ENCODE data around the gene ORMDL2. TPM values are rescaled to one million over a fixed set of nuclear protein-coding genes. Genes with fewer than 3 reads are reported as not detected.

Gene ORMDL2, protein sequence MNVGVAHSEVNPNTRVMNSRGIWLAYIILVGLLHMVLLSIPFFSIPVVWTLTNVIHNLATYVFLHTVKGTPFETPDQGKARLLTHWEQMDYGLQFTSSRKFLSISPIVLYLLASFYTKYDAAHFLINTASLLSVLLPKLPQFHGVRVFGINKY
- total RNA-seq = 10 to 100 TPM; 29.9 to 31.9 (median 31.1) TPM

DNA sequence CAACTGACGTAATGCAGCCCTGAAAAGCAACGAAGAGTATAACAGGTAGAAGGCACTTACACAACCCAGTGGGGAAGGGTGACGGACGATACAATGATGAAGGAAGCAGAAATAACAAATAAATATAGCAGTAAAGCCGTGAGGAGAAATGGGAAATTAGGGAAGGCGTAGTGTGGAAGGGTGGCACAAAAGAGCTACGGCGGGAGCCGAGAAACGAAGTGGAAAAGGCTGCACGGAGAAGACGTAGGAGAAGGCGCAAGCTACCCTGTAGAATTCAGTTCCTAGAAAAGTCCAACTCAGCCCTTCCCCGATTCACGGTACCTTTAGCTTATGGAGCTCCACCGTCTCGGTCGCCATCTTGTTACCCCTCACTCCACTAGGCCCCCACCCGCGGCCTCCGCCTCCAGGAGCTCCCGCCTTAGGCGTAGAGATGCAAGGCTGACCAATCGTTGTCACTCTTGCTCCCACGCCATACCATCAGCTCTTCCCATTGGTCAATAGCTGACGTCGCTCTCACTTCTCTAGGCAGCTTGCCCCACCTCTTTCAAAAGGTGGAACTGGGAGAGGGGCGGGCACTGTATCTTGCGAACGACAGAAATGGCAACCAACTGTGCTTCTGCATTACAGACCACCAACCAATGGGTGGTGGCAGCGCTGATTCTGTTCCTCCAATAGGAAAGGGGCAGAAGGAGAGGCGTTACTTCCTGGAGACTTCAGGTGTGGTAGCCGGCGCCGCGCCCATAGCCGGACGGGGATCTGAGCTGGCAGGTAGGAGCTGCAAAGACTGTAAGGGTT is at the start of gene ORMDL2, which contains the start of gene SARNP:
TSS of gene ORMDL2 (plus strand) at position 697 of the 795 bp plus-strand sequence. CDS start 959 bp downstream, outside the sequence.
TSS of gene SARNP (minus strand) at position 380 of the 795 bp plus-strand sequence. CDS start at position 357, 23 bp downstream.
- intact Hi-C loops (cut with DNase I) = no loop called here
- DNase-seq = peak; percentile 95
- H3K9me3 ChIP-seq = no peaks in the 10 kb centered on the region
- H3K4me3 ChIP-seq = peak within 1 kb of the TSS; percentile 53 to 94 (median 70)
- peaks cover 6 to 68% (median 23%) of the 10 kb centered on the region in 3 donors for H3K36me3 ChIP-seq
- peak within 1 kb of the TSS; percentile 89 to 98 (median 93) for H3K27ac ChIP-seq
- WGBS, 2 donors = 0 to 1% methylated on average over 37 of the region's 38 CpGs
- TF ChIP-seq, protein P1, sequence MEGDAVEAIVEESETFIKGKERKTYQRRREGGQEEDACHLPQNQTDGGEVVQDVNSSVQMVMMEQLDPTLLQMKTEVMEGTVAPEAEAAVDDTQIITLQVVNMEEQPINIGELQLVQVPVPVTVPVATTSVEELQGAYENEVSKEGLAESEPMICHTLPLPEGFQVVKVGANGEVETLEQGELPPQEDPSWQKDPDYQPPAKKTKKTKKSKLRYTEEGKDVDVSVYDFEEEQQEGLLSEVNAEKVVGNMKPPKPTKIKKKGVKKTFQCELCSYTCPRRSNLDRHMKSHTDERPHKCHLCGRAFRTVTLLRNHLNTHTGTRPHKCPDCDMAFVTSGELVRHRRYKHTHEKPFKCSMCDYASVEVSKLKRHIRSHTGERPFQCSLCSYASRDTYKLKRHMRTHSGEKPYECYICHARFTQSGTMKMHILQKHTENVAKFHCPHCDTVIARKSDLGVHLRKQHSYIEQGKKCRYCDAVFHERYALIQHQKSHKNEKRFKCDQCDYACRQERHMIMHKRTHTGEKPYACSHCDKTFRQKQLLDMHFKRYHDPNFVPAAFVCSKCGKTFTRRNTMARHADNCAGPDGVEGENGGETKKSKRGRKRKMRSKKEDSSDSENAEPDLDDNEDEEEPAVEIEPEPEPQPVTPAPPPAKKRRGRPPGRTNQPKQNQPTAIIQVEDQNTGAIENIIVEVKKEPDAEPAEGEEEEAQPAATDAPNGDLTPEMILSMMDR (IDR thresholded peaks at IDR 0.05) = no peak
- TF ChIP-seq POLR2A (IDR thresholded peaks at IDR 0.05) = peak in 3 of 4 donors; percentile 34 to 85 (median 75)
- H3K4me1 ChIP-seq = peaks cover 0 to 58% (median 37%) of the 10 kb centered on the region in 3 donors
- no peaks in the 10 kb centered on the region for H3K27me3 ChIP-seq

DNA sequence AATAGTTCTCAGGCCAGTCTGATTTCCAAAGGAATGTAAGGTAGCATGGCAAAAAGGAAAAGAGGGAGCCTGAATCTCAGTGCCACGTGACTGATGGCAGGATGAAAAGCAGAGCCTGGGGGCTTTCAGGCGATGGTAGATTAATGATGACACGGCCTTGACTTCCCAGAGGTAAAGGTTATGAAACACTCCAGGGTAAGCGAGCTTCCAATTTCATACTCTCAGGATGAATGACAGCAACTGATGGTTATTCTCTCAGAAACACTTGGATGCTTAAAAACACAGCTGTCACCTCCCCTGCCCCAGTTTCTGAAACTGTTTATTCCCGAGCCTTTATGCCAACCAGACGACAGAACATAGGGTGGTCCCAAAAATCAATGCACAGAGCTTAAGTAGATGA is 46.1 kb upstream of the ORMDL2 start:
- intact Hi-C loops (cut with DNase I) = no loop called here
- Histone ChIP-seq H3K9me3 (no peaks in the 10 kb centered on the region), H3K4me3 (no peak overlapping the region), H3K4me1 (no peaks in the 10 kb centered on the region), H3K27ac (no peak overlapping the region), H3K27me3 (no peaks in the 10 kb centered on the region), H3K36me3 (peaks cover 0 to 91% (median 0%) of the 10 kb centered on the region in 3 donors)
- DNase-seq = no peak
- TF ChIP-seq POLR2A (IDR thresholded peaks at IDR 0.05) = no peak
- TF ChIP-seq, protein P1 (IDR thresholded peaks at IDR 0.05) = no peak
- WGBS, 2 donors = 58 to 63% methylated on average over 5 to 6 of the region's 6 CpGs

DNA sequence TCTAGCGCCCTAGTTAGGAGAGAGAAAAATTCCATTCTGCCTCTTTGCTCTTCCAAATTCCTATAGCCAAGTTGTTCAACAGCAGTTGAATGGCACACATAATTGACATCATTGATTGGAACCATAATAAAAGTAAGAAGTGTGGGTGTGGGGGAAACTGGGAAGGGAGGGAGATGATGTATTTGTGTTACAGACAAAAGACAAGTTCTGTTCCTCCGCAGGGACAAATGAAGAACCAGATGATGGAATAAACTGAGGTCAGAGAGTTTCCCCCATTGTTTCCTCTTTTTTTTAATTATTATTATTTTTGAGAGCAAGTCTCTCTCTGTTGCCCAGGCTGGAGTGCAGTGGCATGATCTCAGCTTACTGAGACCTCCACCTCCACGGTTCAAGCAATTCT is 40.0 kb upstream of the ORMDL2 start:
- Histone ChIP-seq H3K4me1 (no peaks in the 10 kb centered on the region), H3K9me3 (no peaks in the 10 kb centered on the region), H3K27me3 (no peaks in the 10 kb centered on the region), H3K36me3 (peaks cover 6 to 97% (median 17%) of the 10 kb centered on the region in 3 donors), H3K4me3 (no peak overlapping the region), H3K27ac (no peak overlapping the region)
- whole genome bisulfite sequencing, 2 donors = 90 to 97% methylated on average over 3 of the region's 3 CpGs
- intact Hi-C loops (cut with DNase I) = no loop called here
- no peak for TF ChIP-seq POLR2A (IDR thresholded peaks at IDR 0.05)
- TF ChIP-seq, protein P1 (IDR thresholded peaks at IDR 0.05) = no peak
- DNase-seq = no peak

DNA sequence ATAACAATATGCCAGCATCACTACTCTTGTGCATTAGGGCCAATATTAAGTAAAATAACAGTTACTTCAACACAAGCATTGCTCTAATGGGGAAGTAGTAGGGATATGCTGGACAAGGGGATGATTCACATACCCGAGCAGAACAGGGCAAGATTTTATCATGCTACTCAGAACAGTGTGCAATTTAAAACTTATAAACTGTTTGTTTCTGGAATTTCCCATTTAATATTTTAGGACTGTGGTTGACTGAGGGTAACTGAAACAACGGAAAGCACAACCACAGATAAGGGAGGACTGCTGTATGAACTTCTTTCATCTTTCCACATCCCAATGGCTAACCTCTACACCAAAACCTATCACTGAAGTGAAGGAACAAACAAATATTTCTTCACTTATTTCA is 37.2 kb upstream of the ORMDL2 start:
- 61 to 67% methylated on average over 2 of the region's 2 CpGs for WGBS, 2 donors
- Histone ChIP-seq H3K27ac (no peak overlapping the region), H3K4me1 (no peaks in the 10 kb centered on the region), H3K36me3 (peaks cover 8 to 100% (median 40%) of the 10 kb centered on the region in 3 donors), H3K4me3 (no peak overlapping the region), H3K9me3 (no peaks in the 10 kb centered on the region), H3K27me3 (no peaks in the 10 kb centered on the region)
- intact Hi-C loops (cut with DNase I) = no loop called here
- DNase-seq = no peak
- TF ChIP-seq POLR2A (IDR thresholded peaks at IDR 0.05) = no peak
- TF ChIP-seq, protein P1 (IDR thresholded peaks at IDR 0.05) = no peak

DNA sequence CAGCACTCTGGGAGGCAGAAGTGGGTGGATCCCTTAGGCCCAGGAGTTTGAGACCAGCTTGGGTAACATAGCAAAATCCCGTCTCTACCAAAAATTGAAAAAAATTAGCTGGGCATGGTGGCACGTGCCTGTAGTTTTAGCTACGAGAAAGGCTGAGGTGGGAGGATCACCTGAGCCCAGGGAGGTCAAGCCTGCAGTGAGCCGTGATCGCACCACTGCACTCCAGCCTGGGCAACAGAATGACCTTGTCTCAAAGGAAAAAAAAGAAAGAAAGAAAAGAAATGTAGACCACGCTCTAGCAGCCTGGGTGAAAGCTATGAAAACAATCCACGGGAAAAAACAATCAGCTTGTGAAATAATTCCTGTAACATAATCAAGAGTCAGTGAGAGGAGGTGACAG is 29.3 kb upstream of the ORMDL2 start:
- H3K36me3 ChIP-seq = peaks cover 12 to 100% (median 54%) of the 10 kb centered on the region in 3 donors
- no peaks in the 10 kb centered on the region for H3K4me1 ChIP-seq

More for the DNA sequence above, 29.3 kb upstream of the ORMDL2 start:
- TF ChIP-seq, protein P1 (IDR thresholded peaks at IDR 0.05) = no peak
- no peak for TF ChIP-seq POLR2A (IDR thresholded peaks at IDR 0.05)
- Histone ChIP-seq H3K27ac (no peak overlapping the region), H3K9me3 (no peaks in the 10 kb centered on the region), H3K27me3 (no peaks in the 10 kb centered on the region), H3K4me3 (no peak overlapping the region)
- intact Hi-C loops (cut with DNase I) = no loop called here
- no peak for DNase-seq
- 91% methylated on average over 7 of the region's 7 CpGs for WGBS, 2 donors

Data from esophagus squamous epithelium (tissue), 5 donors.